GM10266 (cell line): Measurements from ENCODE around the gene CCDC88A.
A peak's percentile ranks its signal among the peaks of the same experiment; 100 is the strongest.
"Not testable (repeated sequence)": the region's sequence is repeated elsewhere in the genome, so short reads cannot be mapped to it uniquely, and the experiment has no call there.

Source experiments
- DNase-seq: peaks from one replicate; pipeline ENCODE4 v3.0.0; 2012; ENCODE audit errors: extremely low spot score
- CTCF ChIP-seq: IDR thresholded peaks from 2 replicates; pipeline ENCODE4 v1.5.1; 2012; ENCODE audit warnings: mild to moderate bottlenecking, low read depth; ENCODE audit not compliant: control insufficient read depth, insufficient read depth; ENCODE audit errors: missing control alignments

The CCDC88A gene

DNA sequence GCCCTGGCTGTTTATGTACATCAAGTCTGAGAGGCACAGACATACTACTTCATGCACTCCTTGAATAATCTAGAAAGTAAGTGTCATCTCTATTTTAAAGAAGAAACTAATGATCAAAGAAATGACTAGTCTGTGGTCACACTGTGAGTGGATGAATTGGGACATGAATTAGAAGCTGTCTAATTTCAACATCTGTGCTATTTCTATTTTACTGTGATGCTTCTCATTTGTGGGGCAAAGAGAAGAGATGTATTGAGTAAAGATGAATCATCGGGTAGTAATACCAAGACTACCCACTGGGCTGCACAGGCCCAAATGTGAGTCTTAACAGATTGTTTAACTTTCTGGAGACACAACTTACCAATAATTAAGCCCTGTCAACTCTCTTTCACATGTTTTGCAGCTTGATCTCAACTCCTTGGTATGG lies 108.2 kb downstream of the CCDC88A start:
- peak; percentile 50 for DNase-seq
- TF ChIP-seq CTCF = no peak

GRCh38 chr2:55309446-55309845 lies 110.2 kb downstream of the CCDC88A start:
- TF ChIP-seq CTCF = no peak
- no peak for DNase-seq

DNA sequence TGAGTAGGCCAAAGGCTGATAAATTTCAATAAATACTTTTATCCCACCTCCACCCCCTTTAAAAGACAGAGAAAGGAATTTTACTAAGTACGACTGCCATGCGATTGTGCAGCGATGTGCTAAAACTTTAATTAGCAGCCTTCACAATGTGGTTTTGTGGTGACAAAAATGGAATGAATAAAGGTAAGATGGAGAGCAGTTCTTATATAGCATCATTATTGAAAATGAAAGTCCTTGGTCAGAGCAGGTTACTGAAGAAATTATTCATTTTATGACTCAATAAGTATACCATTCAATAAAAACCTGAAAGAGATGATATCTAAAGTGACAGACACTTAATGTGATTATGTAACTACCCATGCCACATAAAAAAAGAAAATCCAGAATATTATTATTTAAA lies 117.4 kb downstream of the CCDC88A start:
- peak; percentile 28 for DNase-seq
- no peak for TF ChIP-seq CTCF

GRCh38 chr2:55301277-55301676 lies 118.4 kb downstream of the CCDC88A start:
- DNase-seq = no peak
- no peak for TF ChIP-seq CTCF

DNA sequence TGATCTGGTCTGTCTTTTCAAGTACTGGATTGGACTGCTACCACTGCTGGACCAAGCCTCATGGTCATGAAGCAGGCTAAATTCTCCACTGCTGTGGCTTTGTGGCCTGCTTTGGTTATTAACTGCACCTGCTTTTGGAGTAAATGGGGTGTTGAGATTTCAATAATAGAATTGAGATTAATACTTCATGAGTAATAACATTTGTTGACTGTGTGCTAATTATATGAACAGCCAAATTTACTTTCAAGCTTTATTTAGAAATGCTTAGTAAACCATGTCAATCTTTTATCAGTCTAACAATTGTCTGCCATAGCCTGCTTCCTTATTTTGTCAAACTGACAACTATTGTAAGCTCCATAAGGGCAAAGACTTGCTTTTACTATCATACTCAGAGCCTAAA lies 123.3 kb downstream of the CCDC88A start:
- DNase-seq = no peak
- no peak for TF ChIP-seq CTCF

DNA sequence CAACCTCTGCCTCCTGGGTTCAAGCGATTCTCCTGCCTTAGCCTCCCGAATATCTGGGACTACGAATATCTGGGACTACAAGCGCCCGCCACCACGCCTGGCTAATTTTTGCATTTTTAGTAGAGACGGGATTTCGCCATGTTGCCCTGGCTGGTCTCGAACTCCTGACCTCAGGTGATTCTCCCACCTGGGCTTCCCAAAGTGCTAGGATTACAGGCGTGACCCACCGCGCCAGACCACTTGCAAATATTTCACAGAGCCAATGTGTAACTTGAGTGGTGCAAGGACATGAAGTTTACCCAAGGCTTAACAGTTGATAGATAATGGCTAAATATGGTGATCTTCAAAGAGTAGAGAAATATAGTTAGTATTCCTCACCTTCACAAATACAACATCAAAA lies 136.6 kb downstream of the CCDC88A start:
- DNase-seq = no peak
- no peak for TF ChIP-seq CTCF

- DNase-seq = peak; percentile 78
Measured at GRCh38 chr2:55282110-55282917, 137.3 kb downstream of the CCDC88A start.

GRCh38 chr2:55280851-55281546 lies 138.7 kb downstream of the CCDC88A start:
- DNase-seq = not testable (repeated sequence)

More at GRCh38 chr2:55282110-55282917, 137.3 kb downstream of the CCDC88A start:
- TF ChIP-seq CTCF = peak; percentile 13

GRCh38 chr2:55279859-55280424 lies 139.7 kb downstream of the CCDC88A start:
- not testable (repeated sequence) for DNase-seq

GRCh38 chr2:55279214-55279835 lies 140.3 kb downstream of the CCDC88A start:
- DNase-seq = not testable (repeated sequence)
